HG02870 (cell line): ENCODE results near the gene FCGR3A.
"Not testable (repeated sequence)": the region's sequence is repeated elsewhere in the genome, so short reads cannot be mapped to it uniquely, and the experiment has no call there.

Experiments
- ATAC-seq: cut with Tn5 transposase; IDR thresholded peaks from one replicate; pipeline ENCODE4 v1.9.1; 2021; ENCODE audit warnings: mild to moderate bottlenecking, moderate library complexity; ENCODE audit not compliant: unreplicated experiment

Gene FCGR3A

GRCh38 chr1:161549652-161550051 lies at the start of gene FCGR3A:
FCGR3A (minus strand) TSS chr1:161549818; CDS start chr1:161549736, 82 bp downstream.
- no peak for ATAC-seq

GRCh38 chr1:161597077-161597476 lies 47.5 kb upstream of the FCGR3A start:
- not testable (repeated sequence) for ATAC-seq

GRCh38 chr1:161595583-161595982 lies 46.0 kb upstream of the FCGR3A start:
- not testable (repeated sequence) for ATAC-seq

- ATAC-seq: not testable (repeated sequence)
These were observed 45.6 kb upstream of the FCGR3A start for GRCh38 chr1:161595173-161595572.

GRCh38 chr1:161594269-161594984 lies 44.8 kb upstream of the FCGR3A start:
- not testable (repeated sequence) for ATAC-seq

GRCh38 chr1:161593092-161593755 lies 43.6 kb upstream of the FCGR3A start:
- not testable (repeated sequence) for ATAC-seq

- ATAC-seq: not testable (repeated sequence)
These were observed 43.0 kb upstream of the FCGR3A start for GRCh38 chr1:161592586-161592985.

- ATAC-seq: not testable (repeated sequence)
These were observed 40.3 kb upstream of the FCGR3A start for GRCh38 chr1:161589920-161590319.

DNA sequence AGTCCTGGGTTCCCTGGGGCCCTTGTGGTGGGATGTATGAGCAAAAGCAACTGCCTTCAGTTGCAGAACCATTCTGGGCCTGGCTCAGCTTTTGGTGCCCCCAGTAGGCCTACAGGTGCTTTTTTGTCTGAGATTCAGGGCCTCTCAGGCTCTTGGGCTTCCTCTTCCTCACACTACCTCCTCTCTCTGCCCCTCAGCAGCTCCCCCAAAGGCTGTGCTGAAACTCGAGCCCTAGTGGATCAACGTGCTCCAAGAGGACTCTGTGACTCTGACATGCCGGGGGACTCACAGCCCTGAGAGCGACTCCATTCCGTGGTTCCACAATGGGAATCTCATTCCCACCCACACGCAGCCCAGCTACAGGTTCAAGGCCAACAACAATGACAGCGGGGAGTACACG lies 39.7 kb upstream of the FCGR3A start:
- ATAC-seq: not testable (repeated sequence)

GRCh38 chr1:161588596-161588995 lies 39.0 kb upstream of the FCGR3A start:
- not testable (repeated sequence) for ATAC-seq

DNA sequence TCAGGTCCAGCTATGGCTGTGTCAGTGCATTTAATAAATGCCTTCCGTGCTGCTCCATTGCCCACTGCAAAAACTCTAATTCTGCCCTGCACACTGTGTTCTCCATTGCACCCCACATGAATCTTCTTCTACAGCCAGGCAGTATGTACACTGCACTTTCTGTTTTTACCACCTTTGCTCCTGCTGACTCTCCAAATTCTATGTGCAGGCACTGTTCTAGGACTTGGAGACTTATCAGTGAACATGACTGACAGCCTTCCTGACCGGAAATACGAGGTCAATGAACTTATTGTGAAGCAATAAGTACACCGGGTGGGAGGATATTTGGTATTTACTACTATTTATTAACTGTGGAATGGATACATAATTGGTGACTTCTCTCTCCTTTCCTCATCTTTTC lies 33.3 kb upstream of the FCGR3A start:
- ATAC-seq: not testable (repeated sequence)

- ATAC-seq: peak; percentile 80
These were observed 31.4 kb upstream of the FCGR3A start for GRCh38 chr1:161580879-161581537.

DNA sequence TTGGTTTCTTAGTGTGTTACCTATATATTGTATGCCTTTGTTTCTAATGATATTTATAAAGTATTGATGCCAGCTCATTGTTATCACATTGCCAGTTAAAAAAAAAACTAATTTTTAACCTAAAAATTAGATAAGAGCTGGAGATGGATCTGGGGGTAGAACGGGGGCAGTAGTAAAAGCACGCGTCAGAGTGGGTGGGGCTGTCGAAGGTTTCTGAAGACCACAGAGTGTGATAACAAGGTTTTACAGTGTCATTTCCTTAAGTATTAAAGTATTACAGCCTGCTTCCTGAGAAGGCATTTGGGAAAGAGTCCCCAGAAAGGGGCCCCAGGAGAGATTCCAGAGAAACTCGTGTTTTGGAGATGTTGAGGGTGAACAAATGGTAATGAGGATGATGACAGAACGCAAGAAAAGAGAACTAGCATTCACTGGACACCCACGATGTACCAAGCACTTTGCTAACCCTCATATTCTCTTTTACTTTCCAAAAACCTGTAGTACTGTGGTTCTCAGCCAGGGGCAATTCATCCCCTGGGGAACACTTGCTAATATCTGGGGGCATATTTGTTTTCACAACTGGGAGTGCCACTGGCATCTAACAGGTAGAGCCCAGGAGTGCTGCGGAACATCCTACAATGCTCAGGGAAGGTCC lies 30.4 kb upstream of the FCGR3A start:
- not testable (repeated sequence) for ATAC-seq

GRCh38 chr1:161576676-161577075 lies 27.1 kb upstream of the FCGR3A start:
- not testable (repeated sequence) for ATAC-seq

- not testable (repeated sequence) for ATAC-seq
These were observed 22.1 kb upstream of the FCGR3A start for GRCh38 chr1:161571703-161572102.

- ATAC-seq: not testable (repeated sequence)
These were observed 17.0 kb upstream of the FCGR3A start for GRCh38 chr1:161566602-161566960.

GRCh38 chr1:161563522-161563921 lies 13.9 kb upstream of the FCGR3A start:
- ATAC-seq: not testable (repeated sequence)

GRCh38 chr1:161562441-161562840 lies 12.8 kb upstream of the FCGR3A start:
- not testable (repeated sequence) for ATAC-seq

GRCh38 chr1:161560960-161561715 lies 11.5 kb upstream of the FCGR3A start:
- not testable (repeated sequence) for ATAC-seq
